ENCODE data around the gene FLG2.

FLG2 gene

DNA sequence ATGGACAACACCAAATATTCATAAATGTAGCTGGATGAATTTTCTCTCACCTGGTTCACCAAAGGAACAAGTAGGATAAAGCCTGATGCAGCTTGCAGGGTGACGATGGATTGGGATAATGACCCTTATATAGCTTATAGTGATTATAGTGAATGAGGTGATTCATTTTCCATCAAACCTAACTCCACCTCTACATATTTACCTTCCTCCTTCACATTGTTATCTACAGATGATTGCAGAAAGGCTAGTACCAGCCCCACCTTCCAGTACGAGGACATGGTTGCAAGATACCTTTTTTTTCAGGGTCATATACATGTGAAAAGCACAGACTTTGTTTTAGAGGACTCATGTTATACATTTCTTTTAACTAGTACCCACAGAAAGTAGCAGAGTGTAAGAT, at the start of gene FLG2:
FLG2 (minus strand) TSS at position 101 of the 400 bp plus-strand sequence. CDS start 1,122 bp downstream, outside the sequence.
- no peak for DNase-seq (ENCODE audit: low read depth, low spot score)

DNA sequence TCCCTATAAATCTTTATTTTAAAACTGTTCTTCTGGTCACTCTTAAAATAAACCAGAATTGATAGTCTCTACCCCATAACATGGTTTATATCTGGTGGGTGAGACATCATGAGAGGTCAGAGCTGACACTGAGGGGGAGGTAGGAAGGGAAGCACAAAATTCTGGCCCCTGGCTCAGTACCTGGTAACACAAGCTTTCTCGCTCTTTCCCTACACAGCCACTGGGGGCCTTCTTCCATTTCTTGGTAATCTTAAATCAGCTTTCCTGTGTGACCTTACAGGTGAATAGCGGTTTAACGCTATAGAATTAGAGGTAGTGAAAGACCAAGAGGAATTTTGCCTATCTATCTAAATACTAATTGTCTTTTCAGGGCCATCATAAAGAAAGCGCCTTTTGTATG, 48.9 kb upstream of the FLG2 start:
- no peak for DNase-seq (ENCODE audit: low read depth, low spot score)

- DNase-seq (ENCODE audit: low read depth, low spot score) = no peak
These were observed 39.2 kb upstream of the FLG2 start for GRCh38 chr1:152398812-152399698.

- DNase-seq (ENCODE audit: low read depth, low spot score) = no peak
These were observed 37.7 kb upstream of the FLG2 start for GRCh38 chr1:152397474-152397873.

GRCh38 chr1:152394151-152394550, 34.3 kb upstream of the FLG2 start:
- DNase-seq (ENCODE audit: low read depth, low spot score) = no peak

DNA sequence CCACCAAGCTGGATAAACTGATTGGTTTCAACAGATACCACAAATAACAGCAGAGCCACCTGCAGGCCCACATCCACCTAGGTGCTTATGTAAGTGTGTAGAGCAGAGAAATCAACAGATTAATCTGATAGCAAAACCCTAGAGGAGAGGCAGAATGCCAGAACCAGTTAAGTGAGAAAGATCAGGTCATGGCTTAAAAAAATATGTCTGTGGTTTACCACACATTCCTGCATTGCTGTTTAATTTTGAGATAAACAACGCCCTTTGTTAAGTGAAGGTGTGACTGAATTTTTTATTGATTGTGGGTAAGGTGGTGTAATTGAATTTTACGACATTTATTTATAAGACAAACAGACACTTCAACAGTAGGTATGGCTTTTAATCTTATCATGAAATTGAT, 33.1 kb upstream of the FLG2 start:
- no peak for DNase-seq (ENCODE audit: low read depth, low spot score)

DNA sequence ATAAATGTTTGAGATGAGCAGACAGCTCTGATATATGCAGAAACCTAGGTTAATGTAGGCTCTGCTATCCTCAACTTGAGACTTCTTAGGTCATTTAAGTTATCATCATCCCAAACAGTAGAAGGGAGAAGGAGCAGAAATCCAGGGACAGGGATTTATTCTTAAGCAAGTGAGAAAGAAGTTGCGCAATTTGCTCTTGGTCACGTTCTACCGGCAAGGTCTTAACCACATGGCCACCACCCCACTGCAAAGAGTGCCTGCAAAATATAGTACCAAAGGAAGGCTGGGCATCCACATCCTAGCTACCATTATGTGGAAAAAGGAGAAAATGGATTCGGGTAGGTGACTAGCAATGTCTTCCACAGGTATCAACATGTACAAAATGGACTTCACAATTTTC, 29.1 kb upstream of the FLG2 start:
- no peak for DNase-seq (ENCODE audit: low read depth, low spot score)

DNA sequence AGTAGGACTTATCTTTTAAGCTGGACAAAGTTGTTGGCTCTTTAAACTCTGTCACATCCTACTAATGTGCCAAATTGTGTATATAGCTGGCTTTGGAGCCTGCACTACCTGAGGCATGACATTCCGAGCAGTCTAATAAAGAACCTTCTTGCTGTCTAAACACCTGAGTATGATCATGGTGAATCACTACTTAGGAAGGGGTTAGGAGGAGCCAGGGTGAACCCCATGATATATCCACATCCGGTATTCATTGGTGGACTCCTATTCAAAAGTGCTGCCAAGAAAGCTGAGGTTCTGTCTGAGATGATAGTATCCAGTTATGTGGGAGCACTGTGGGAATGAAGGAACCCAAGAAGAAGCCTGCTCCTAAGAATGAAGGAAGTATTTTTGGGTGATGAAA, 27.1 kb upstream of the FLG2 start:
- DNase-seq (ENCODE audit: low read depth, low spot score) = no peak

DNA sequence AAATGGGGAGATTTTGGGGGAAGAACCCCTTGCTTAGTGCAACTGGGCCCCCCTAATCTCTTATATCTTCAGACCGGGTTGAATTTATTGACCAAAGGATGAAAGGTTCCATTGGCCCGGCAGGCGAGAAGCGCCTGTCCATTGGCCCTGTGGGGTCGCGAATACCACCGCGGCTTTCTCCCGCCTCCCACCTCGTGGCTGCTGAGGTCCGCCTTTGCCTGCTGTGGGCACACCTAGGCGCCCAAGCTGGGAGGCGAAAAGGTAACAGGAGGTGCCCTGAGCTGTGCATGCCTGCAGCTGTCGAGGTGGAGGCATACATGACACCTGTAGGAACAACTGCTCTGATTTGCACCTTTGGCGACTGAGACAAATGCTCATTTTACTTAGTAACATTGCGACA, 21.1 kb upstream of the FLG2 start:
- no peak for DNase-seq (ENCODE audit: low read depth, low spot score)

DNA sequence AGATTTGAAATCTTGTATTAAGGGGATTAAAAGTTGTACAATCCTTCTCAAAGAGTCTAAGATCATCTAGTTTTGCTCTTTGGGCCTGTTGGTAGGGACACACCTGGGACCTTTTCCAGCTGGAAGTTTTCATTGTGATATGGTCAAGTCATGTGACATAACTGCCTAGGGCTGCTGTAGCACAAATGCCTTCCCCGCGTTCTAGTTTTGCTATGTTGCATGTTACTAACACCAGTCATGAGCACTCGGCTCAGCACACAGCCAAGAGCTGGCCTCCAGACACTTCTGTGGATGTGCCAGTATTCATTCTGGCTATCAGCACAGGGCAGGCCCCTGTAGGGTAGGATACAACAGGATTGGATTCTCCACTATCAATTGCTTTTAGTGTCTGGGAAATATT, 14.6 kb upstream of the FLG2 start:
- no peak for DNase-seq (ENCODE audit: low read depth, low spot score)

DNA sequence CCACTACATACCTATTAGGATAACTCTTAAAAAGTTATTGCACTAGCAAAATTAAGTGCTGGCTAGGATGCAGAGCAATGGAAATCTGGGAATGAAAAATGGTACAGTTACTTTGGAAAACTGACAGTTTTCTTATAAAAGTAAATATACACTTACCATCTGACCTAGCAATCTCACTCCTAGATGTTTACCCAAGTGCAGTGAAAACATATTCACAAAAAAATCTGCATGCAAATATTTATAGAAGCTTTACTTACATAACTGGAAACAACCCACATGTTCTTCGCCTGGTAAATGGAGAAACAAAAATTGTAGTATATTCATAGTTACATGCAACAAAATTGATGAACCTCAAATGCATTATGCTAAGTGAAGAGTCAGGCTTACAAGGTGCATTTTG, 12.9 kb upstream of the FLG2 start:
- DNase-seq (ENCODE audit: low read depth, low spot score) = no peak

- DNase-seq (ENCODE audit: low read depth, low spot score) = no peak
These were observed 7.6 kb upstream of the FLG2 start for GRCh38 chr1:152367436-152367835.

DNA sequence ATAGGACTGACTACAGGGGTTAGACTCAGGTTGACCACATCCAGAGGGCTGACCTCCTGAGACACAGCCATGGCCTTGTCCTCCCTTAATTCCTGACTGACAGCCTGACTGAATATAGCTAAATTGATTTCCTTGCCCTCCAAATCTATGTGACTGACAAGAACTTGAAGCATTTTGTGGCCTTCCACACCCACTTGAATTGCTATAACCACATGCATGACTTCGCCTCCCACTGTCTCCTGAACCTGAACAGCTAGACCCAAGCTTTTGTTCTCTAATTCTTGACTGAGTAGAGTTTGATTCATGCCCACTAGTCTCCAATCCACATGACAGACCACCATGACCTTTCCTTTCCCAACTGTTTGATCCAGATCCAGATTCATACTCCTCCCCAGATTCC, 3.1 kb downstream of the FLG2 start:
- DNase-seq (ENCODE audit: low read depth, low spot score) = no peak

DNA sequence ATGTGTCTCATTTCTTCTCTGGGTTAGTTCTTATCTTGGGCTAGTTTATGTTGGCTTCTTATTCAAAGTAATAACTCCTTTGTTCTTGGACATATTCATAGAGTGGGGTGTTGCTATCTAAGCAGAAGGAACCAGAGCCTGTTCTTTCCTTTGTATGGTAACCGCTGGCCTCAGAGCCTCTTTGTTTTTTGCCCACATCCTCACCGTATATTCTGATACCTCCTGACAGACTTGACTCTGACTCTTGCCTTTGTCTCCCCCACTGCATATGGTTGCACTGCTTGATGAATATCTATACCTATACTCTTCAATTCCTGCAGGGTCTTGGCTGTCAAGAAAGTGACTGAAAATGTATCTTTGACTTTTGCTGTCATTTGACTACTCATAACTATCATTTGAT, 10.2 kb downstream of the FLG2 start:
- no peak for DNase-seq (ENCODE audit: low read depth, low spot score)

GRCh38 chr1:152348447-152348846, 11.4 kb downstream of the FLG2 start:
- no peak for DNase-seq (ENCODE audit: low read depth, low spot score)

- peak; percentile 34 for DNase-seq (ENCODE audit: low read depth, low spot score)
These were observed 12.6 kb downstream of the FLG2 start for GRCh38 chr1:152347116-152347728.

DNA sequence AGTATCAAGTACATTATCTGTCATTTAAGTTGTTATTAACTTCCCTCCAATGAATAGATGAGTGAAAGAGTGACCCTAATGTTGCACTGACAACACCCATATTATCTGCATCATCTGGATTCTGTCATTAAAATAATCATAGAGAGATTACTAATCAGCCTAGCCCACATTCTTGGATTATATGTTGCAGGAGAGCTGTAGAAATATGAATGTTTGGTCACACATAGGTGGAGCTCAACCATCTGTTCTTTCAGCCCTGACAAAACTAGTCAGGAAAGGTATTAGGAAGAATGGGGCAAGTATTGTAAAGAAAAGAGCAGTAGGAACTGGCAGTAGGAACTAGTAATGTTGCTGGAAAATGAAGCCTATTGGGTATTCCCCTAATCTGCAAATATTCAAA, 15.4 kb downstream of the FLG2 start:
- DNase-seq (ENCODE audit: low read depth, low spot score) = no peak

- no peak for DNase-seq (ENCODE audit: low read depth, low spot score)
These were observed 16.8 kb downstream of the FLG2 start for GRCh38 chr1:152343006-152343405.

DNA sequence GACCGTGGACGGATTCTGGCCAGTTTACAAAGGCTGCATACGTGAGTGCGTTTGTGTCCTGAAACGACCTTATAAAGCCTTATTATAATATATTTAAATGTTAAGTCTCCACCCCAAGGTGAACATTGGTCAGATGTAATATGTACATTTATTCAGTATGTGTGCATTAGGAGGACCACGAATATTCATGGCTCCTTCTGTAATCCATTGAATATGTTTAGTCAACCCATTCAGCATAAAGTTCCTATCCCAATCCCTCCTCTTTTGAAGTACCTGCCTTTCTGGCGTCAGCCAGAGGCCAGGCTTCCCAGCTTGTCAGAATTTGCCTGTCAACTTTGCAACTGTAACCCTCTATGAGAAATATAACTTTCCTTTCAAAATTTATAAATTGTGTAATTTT, 24.4 kb downstream of the FLG2 start:
- DNase-seq (ENCODE audit: low read depth, low spot score) = no peak

DNA sequence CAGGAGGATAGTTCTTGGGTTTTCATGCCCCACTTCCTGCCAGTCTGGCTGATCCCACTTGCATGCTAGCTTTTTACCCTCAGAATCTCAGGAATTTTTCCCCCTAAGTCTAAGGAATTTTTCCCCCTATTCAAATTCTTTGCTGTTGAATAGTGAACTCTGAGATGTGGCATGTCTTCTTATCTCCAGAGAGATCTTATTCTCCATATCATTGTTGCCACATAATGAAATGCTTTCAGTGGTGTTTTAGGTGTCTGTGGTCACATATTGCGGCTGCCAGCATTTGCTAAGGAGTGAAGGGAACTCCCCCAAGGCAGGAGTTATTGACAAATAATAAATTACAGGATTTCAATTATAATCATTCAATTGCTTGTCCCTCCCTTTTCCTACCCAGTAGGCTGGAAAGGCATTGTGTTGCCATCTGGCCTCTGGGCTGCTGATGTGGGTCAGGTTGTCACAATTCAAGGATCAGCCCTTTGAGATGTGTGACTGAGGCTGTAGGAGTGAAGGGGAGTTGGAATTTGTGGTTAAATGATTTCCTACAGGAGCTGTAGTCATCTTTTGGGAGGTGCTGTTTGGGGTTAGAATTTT, 30.9 kb downstream of the FLG2 start:
- no peak for DNase-seq (ENCODE audit: low read depth, low spot score)

GRCh38 chr1:152325111-152325510, 34.7 kb downstream of the FLG2 start, which contains the start of gene FLG:
Gene FLG, minus strand, starts transcription at chr1:152325239. Its CDS starts 9,783 bp downstream, at chr1:152315456.
- DNase-seq (ENCODE audit: low read depth, low spot score) = no peak

DNA sequence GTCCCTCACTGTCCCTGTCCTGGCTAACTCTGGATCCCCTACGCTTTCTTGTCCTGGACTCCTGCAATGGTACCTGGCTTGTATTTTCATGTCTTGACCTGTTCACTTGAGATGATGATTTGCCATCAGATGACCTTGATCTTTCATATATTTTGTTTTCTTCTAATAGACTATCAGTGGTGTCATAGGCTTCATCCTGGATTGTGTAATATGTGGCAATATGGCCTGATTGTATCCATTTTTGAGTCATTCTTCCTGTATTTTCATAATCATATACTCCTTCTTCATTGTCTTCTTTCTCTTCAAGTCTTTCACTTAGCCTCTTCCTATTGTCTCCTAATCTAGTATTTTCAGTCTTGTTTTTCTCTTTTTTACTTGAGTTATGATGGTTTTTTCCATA, 45.8 kb downstream of the FLG2 start:
- DNase-seq (ENCODE audit: low read depth, low spot score) = no peak

GRCh38 chr1:152313319-152313801, 46.4 kb downstream of the FLG2 start:
- no peak for DNase-seq (ENCODE audit: low read depth, low spot score)
